Activated naive CD4-positive, alpha-beta T cell treated with anti-CD3 and anti-CD28 coated beads, Interleukin-2, amount 10 ng/mL, durations not matched to agents 7 days and 5 days (primary cell): ENCODE measurements around the gene ZNF214.
"Not testable (repeated sequence)": the region's sequence is repeated elsewhere in the genome, so short reads cannot be mapped to it uniquely, and the experiment has no call there.

Experiments
- CTCF ChIA-PET: fragments of 350-600 bp; sonication (Branson Sonifier 250); formaldehyde crosslinking; loops from one replicate; lab custom pipeline; 2021; ENCODE audit warnings: antibody characterized with exemption; lab: Charles Lee
- DNase-seq: peaks from one replicate; pipeline ENCODE4 v3.0.0-alpha.2; 2020
- H3K27ac Mint-ChIP-seq: one replicate; pipeline ENCODE4 v1.8.0; 2021; ENCODE audit warnings: mild to moderate bottlenecking, moderate library complexity, mixed read lengths
- H3K27me3 Mint-ChIP-seq: one replicate; pipeline ENCODE4 v1.8.0; 2021; ENCODE audit warnings: mild to moderate bottlenecking, mixed read lengths
- H3K36me3 Mint-ChIP-seq: one replicate; pipeline ENCODE4 v1.8.0; 2021; ENCODE audit warnings: mixed read lengths
- H3K4me1 Mint-ChIP-seq: one replicate; pipeline ENCODE4 v1.8.0; 2021; ENCODE audit warnings: mixed read lengths
- H3K4me3 Mint-ChIP-seq: one replicate; pipeline ENCODE4 v1.8.0; 2021; ENCODE audit warnings: mild to moderate bottlenecking, moderate library complexity, mixed read lengths
- H3K9me3 Mint-ChIP-seq: one replicate; pipeline ENCODE4 v1.8.0; 2021; ENCODE audit warnings: mixed read lengths

The ZNF214 gene

GRCh38 chr11:7016011-7016410 is 4.1 kb downstream of the ZNF214 start:
- peaks cover 3% of the 10 kb centered on the region for H3K4me1 Mint-ChIP-seq
- H3K4me3 Mint-ChIP-seq = no peak overlapping the region
- H3K36me3 Mint-ChIP-seq = no peaks in the 10 kb centered on the region
- H3K27me3 Mint-ChIP-seq = peaks cover 25% of the 10 kb centered on the region
- no peaks in the 10 kb centered on the region for H3K9me3 Mint-ChIP-seq
- CTCF ChIA-PET = no interaction called here
- no peak for DNase-seq
- no peak overlapping the region for H3K27ac Mint-ChIP-seq

GRCh38 chr11:7014118-7014517 is 6.0 kb downstream of the ZNF214 start:
- Mint-ChIP-seq H3K9me3 (no peaks in the 10 kb centered on the region), H3K4me1 (no peaks in the 10 kb centered on the region), H3K27me3 (peaks cover 7% of the 10 kb centered on the region), H3K27ac (no peak overlapping the region), H3K4me3 (no peak overlapping the region), H3K36me3 (no peaks in the 10 kb centered on the region)
- CTCF ChIA-PET = no interaction called here
- no peak for DNase-seq

GRCh38 chr11:7004482-7004881 is 15.7 kb downstream of the ZNF214 start:
- CTCF ChIA-PET = no interaction called here
- no peak overlapping the region for H3K4me3 Mint-ChIP-seq
- no peak for DNase-seq
- H3K27ac Mint-ChIP-seq = no peak overlapping the region
- H3K36me3 Mint-ChIP-seq = no peaks in the 10 kb centered on the region
- no peaks in the 10 kb centered on the region for H3K4me1 Mint-ChIP-seq
- H3K27me3 Mint-ChIP-seq = no peaks in the 10 kb centered on the region
- H3K9me3 Mint-ChIP-seq = no peaks in the 10 kb centered on the region

- peaks cover 4% of the 10 kb centered on the region for H3K27me3 Mint-ChIP-seq
- no peak overlapping the region for H3K4me3 Mint-ChIP-seq
- no peaks in the 10 kb centered on the region for H3K9me3 Mint-ChIP-seq
- H3K27ac Mint-ChIP-seq = no peak overlapping the region
- H3K36me3 Mint-ChIP-seq = no peaks in the 10 kb centered on the region
- CTCF ChIA-PET = no interaction called here
- no peaks in the 10 kb centered on the region for H3K4me1 Mint-ChIP-seq
- DNase-seq = no peak
Measured at GRCh38 chr11:6995703-6996102, 24.4 kb downstream of the ZNF214 start.

- no peak for DNase-seq
- Mint-ChIP-seq H3K36me3 (no peaks in the 10 kb centered on the region), H3K9me3 (no peaks in the 10 kb centered on the region), H3K27me3 (peaks cover 4% of the 10 kb centered on the region), H3K27ac (no peak overlapping the region), H3K4me3 (no peak overlapping the region), H3K4me1 (no peaks in the 10 kb centered on the region)
- CTCF ChIA-PET = interaction anchor here (1.9 kb wide), 1 partner anchor 16 kb away, joined by 4 read pairs; no protein-coding TSS in a partner anchor
Measured at GRCh38 chr11:6992457-6993417, 27.4 kb downstream of the ZNF214 start.

GRCh38 chr11:6992026-6992425 is 28.1 kb downstream of the ZNF214 start:
- CTCF ChIA-PET = interaction anchor here (1.9 kb wide), 1 partner anchor 15 kb away, joined by 4 read pairs; no protein-coding TSS in a partner anchor
- Mint-ChIP-seq H3K4me1 (no peaks in the 10 kb centered on the region), H3K9me3 (no peaks in the 10 kb centered on the region), H3K36me3 (no peaks in the 10 kb centered on the region), H3K4me3 (no peak overlapping the region), H3K27ac (no peak overlapping the region), H3K27me3 (peaks cover 4% of the 10 kb centered on the region)
- no peak for DNase-seq

- no peaks in the 10 kb centered on the region for H3K9me3 Mint-ChIP-seq
- H3K4me1 Mint-ChIP-seq = no peaks in the 10 kb centered on the region
- DNase-seq = no peak
- H3K36me3 Mint-ChIP-seq = no peaks in the 10 kb centered on the region
- no peak overlapping the region for H3K27ac Mint-ChIP-seq
- H3K4me3 Mint-ChIP-seq = no peak overlapping the region
- CTCF ChIA-PET = interaction anchor here (1.9 kb wide), 1 partner anchor 15 kb away, joined by 4 read pairs; no protein-coding TSS in a partner anchor
- peaks cover 4% of the 10 kb centered on the region for H3K27me3 Mint-ChIP-seq
Measured at GRCh38 chr11:6991227-6991626, 28.9 kb downstream of the ZNF214 start.

- peaks cover 4% of the 10 kb centered on the region for H3K27me3 Mint-ChIP-seq
- no peaks in the 10 kb centered on the region for H3K36me3 Mint-ChIP-seq
- CTCF ChIA-PET = no interaction called here
- no peaks in the 10 kb centered on the region for H3K9me3 Mint-ChIP-seq
- no peak overlapping the region for H3K27ac Mint-ChIP-seq
- H3K4me1 Mint-ChIP-seq = no peaks in the 10 kb centered on the region
- no peak for DNase-seq
- H3K4me3 Mint-ChIP-seq = no peak overlapping the region
Measured at GRCh38 chr11:6988506-6988905, 31.6 kb downstream of the ZNF214 start.

- no peaks in the 10 kb centered on the region for H3K9me3 Mint-ChIP-seq
- no peak for DNase-seq
- H3K4me3 Mint-ChIP-seq = no peak overlapping the region
- H3K27me3 Mint-ChIP-seq = peaks cover 4% of the 10 kb centered on the region
- no peaks in the 10 kb centered on the region for H3K36me3 Mint-ChIP-seq
- CTCF ChIA-PET = no interaction called here
- H3K27ac Mint-ChIP-seq = no peak overlapping the region
- no peaks in the 10 kb centered on the region for H3K4me1 Mint-ChIP-seq
Measured at GRCh38 chr11:6986487-6986886, 33.7 kb downstream of the ZNF214 start.

- CTCF ChIA-PET = interaction anchor here (0.7 kb wide), 1 partner anchor 300 kb away, joined by 3 read pairs; no protein-coding TSS in a partner anchor
- no peak for DNase-seq
Measured at GRCh38 chr11:6979365-6979764, 40.8 kb downstream of the ZNF214 start.

GRCh38 chr11:6969854-6970253 is 50.3 kb downstream of the ZNF214 start:
- H3K36me3 Mint-ChIP-seq, CTCF ChIA-PET, H3K9me3 Mint-ChIP-seq, H3K4me1 Mint-ChIP-seq, H3K27ac Mint-ChIP-seq, H3K4me3 Mint-ChIP-seq, H3K27me3 Mint-ChIP-seq, DNase-seq: not testable (repeated sequence)

More at GRCh38 chr11:6979365-6979764, 40.8 kb downstream of the ZNF214 start:
- H3K9me3 Mint-ChIP-seq = no peaks in the 10 kb centered on the region
- H3K27ac Mint-ChIP-seq = no peak overlapping the region
- H3K27me3 Mint-ChIP-seq = no peaks in the 10 kb centered on the region
- H3K4me3 Mint-ChIP-seq = no peak overlapping the region
- no peaks in the 10 kb centered on the region for H3K4me1 Mint-ChIP-seq
- no peaks in the 10 kb centered on the region for H3K36me3 Mint-ChIP-seq

- H3K27ac Mint-ChIP-seq = no peak overlapping the region
- no peaks in the 10 kb centered on the region for H3K27me3 Mint-ChIP-seq
- DNase-seq = no peak
- H3K36me3 Mint-ChIP-seq = no peaks in the 10 kb centered on the region
- no peaks in the 10 kb centered on the region for H3K9me3 Mint-ChIP-seq
- no peak overlapping the region for H3K4me3 Mint-ChIP-seq
- no peaks in the 10 kb centered on the region for H3K4me1 Mint-ChIP-seq
- CTCF ChIA-PET = no interaction called here
Measured at GRCh38 chr11:6968816-6969215, 51.3 kb downstream of the ZNF214 start.

- no peaks in the 10 kb centered on the region for H3K9me3 Mint-ChIP-seq
- H3K4me1 Mint-ChIP-seq = no peaks in the 10 kb centered on the region
- CTCF ChIA-PET = no interaction called here
- no peaks in the 10 kb centered on the region for H3K36me3 Mint-ChIP-seq
- H3K27me3 Mint-ChIP-seq = no peaks in the 10 kb centered on the region
- no peak overlapping the region for H3K4me3 Mint-ChIP-seq
- H3K27ac Mint-ChIP-seq = no peak overlapping the region
- DNase-seq = no peak
Measured at GRCh38 chr11:6962673-6963072, 57.5 kb downstream of the ZNF214 start.

- H3K27ac Mint-ChIP-seq = no peak overlapping the region
- H3K27me3 Mint-ChIP-seq = no peaks in the 10 kb centered on the region
- CTCF ChIA-PET = no interaction called here
- no peak for DNase-seq
- no peak overlapping the region for H3K4me3 Mint-ChIP-seq
- no peaks in the 10 kb centered on the region for H3K9me3 Mint-ChIP-seq
- no peaks in the 10 kb centered on the region for H3K4me1 Mint-ChIP-seq
- no peaks in the 10 kb centered on the region for H3K36me3 Mint-ChIP-seq
Measured at GRCh38 chr11:6962141-6962540, 58.0 kb downstream of the ZNF214 start.

- H3K27me3 Mint-ChIP-seq, H3K36me3 Mint-ChIP-seq, CTCF ChIA-PET, DNase-seq, H3K27ac Mint-ChIP-seq, H3K4me3 Mint-ChIP-seq, H3K4me1 Mint-ChIP-seq, H3K9me3 Mint-ChIP-seq: not testable (repeated sequence)
Measured at GRCh38 chr11:6954248-6954647, 65.9 kb downstream of the ZNF214 start.
